SIG-M5 treated with dmso at 0.1 percent for 504 hours (cell line): ENCODE measurements around the gene FNDC7.
"Not testable (repeated sequence)": the region's sequence is repeated elsewhere in the genome, so short reads cannot be mapped to it uniquely, and the experiment has no call there.

ENCODE experiments used
- DNase-seq: peaks from one replicate; lab custom pipeline; 2025; ENCODE audit not compliant: unreplicated experiment; lab: John Stamatoyannopoulos, UW

FNDC7 gene

GRCh38 chr1:108734171-108734865 is 21.6 kb downstream of the FNDC7 start:
- DNase-seq, result no peak

- no peak for DNase-seq
Measured at GRCh38 chr1:108742253-108742652, 29.5 kb downstream of the FNDC7 start.

GRCh38 chr1:108745980-108746381 is 33.3 kb downstream of the FNDC7 start:
- DNase-seq, result no peak

- DNase-seq, result peak; percentile 92
Measured at GRCh38 chr1:108746382-108747170, 33.9 kb downstream of the FNDC7 start, which contains the start of gene STXBP3. Gene STXBP3, plus strand, starts transcription at chr1:108746674. Its CDS starts 64 bp downstream, at chr1:108746738.

GRCh38 chr1:108747171-108747850 is 34.6 kb downstream of the FNDC7 start:
- DNase-seq, result peak; percentile 88

- no peak for DNase-seq
Measured at GRCh38 chr1:108747898-108748297, 35.2 kb downstream of the FNDC7 start.

GRCh38 chr1:108749081-108749480 is 36.4 kb downstream of the FNDC7 start:
- no peak for DNase-seq

GRCh38 chr1:108750476-108751181 is 37.9 kb downstream of the FNDC7 start:
- DNase-seq, result no peak

GRCh38 chr1:108753363-108753762 is 40.7 kb downstream of the FNDC7 start:
- no peak for DNase-seq

GRCh38 chr1:108758796-108759195 is 46.1 kb downstream of the FNDC7 start:
- no peak for DNase-seq

GRCh38 chr1:108767115-108767514 is 54.4 kb downstream of the FNDC7 start:
- no peak for DNase-seq

GRCh38 chr1:108767708-108768107 is 55.0 kb downstream of the FNDC7 start:
- DNase-seq, result no peak

GRCh38 chr1:108777839-108778238 is 65.1 kb downstream of the FNDC7 start:
- no peak for DNase-seq

- DNase-seq, result no peak
Measured at GRCh38 chr1:108779455-108779854, 66.7 kb downstream of the FNDC7 start.

- no peak for DNase-seq
Measured at GRCh38 chr1:108780937-108781574, 68.3 kb downstream of the FNDC7 start.

- not testable (repeated sequence) for DNase-seq
Measured at GRCh38 chr1:108781575-108781944, 68.9 kb downstream of the FNDC7 start.

GRCh38 chr1:108785264-108785663 is 72.6 kb downstream of the FNDC7 start:
- no peak for DNase-seq

- no peak for DNase-seq
Measured at GRCh38 chr1:108785880-108786279, 73.2 kb downstream of the FNDC7 start.

- DNase-seq, result no peak
Measured at GRCh38 chr1:108791790-108792189, 79.1 kb downstream of the FNDC7 start.
